Fibroblast of mammary gland (primary cell): ENCODE data around the gene RAB31.

Experiments
- DNase-seq: peaks from one replicate; pipeline ENCODE4 v3.0.0-alpha.2; 2010; ENCODE audit warnings: low read depth
- H3K4me3 ChIP-seq: 2 replicates; pipeline ENCODE4 v1.5.1; 2011; ENCODE audit warnings: low read depth, mild to moderate bottlenecking, low read length, moderate library complexity; ENCODE audit not compliant: control insufficient read depth
- CTCF ChIP-seq: conservative IDR thresholded peaks from 2 replicates; pipeline ENCODE4 v1.5.1; 2011; ENCODE audit warnings: low read depth, low read length, inconsistent platforms; ENCODE audit not compliant: control insufficient read depth, insufficient read depth

The RAB31 gene

GRCh38 chr18:9846162-9846925 lies 138.2 kb downstream of the RAB31 start:
- no peak for DNase-seq
- no peak overlapping the region for H3K4me3 ChIP-seq
- TF ChIP-seq CTCF: no peak

GRCh38 chr18:9848170-9848879 lies 140.2 kb downstream of the RAB31 start:
- TF ChIP-seq CTCF: no peak
- DNase-seq: no peak
- no peak overlapping the region for H3K4me3 ChIP-seq

- no peak overlapping the region for H3K4me3 ChIP-seq
- TF ChIP-seq CTCF: no peak
- DNase-seq: no peak
Measured at GRCh38 chr18:9849407-9850283, 141.5 kb downstream of the RAB31 start.

- H3K4me3 ChIP-seq: no peak overlapping the region
- no peak for DNase-seq
- no peak for TF ChIP-seq CTCF
Measured at GRCh38 chr18:9850309-9850708, 142.2 kb downstream of the RAB31 start.

- TF ChIP-seq CTCF: no peak
- DNase-seq: peak; percentile 31
- H3K4me3 ChIP-seq: no peak overlapping the region
Measured at GRCh38 chr18:9851511-9851910, 143.4 kb downstream of the RAB31 start.

GRCh38 chr18:9852266-9853081 lies 144.4 kb downstream of the RAB31 start:
- no peak overlapping the region for H3K4me3 ChIP-seq
- TF ChIP-seq CTCF: no peak
- no peak for DNase-seq
